Esophagus muscularis mucosa (tissue), 4 donors: ENCODE data around the gene MRPL58.

Experiments
- CTCF ChIP-seq, 3 experiments: fragments of 200-600 bp in 2 of 3; fragments of 450-650 bp in 1 of 3; sonication (generic) in 2 of 3; IDR thresholded peaks; one replicate each; pipeline ENCODE4 v1.5.1; 2017 to 2019; ENCODE audit warnings: antibody characterized with exemption in 3 of 3, mild to moderate bottlenecking in 2 of 3, moderate library complexity in 1 of 3
- EP300 ChIP-seq: sonication (generic); formaldehyde crosslinking; IDR thresholded peaks from one replicate; pipeline ENCODE4 v1.6.1; 2017; ENCODE audit warnings: antibody characterized with exemption
- POLR2A ChIP-seq: fragments of 450-650 bp; IDR thresholded peaks from one replicate; pipeline ENCODE4 v1.6.1; 2017; ENCODE audit warnings: antibody characterized with exemption, moderate library complexity, mild to moderate bottlenecking, low read depth
- POLR2AphosphoS5 ChIP-seq, 2 donors: sonication (generic); formaldehyde crosslinking; IDR thresholded peaks; one replicate each; pipeline ENCODE4 v1.6.1; 2017; ENCODE audit warnings: antibody characterized with exemption in 2 of 2

GRCh38 chr17:75030161-75030560, 17.7 kb downstream of the MRPL58 start:
- TF ChIP-seq CTCF (IDR thresholded peaks at IDR 0.05) (no peak), POLR2AphosphoS5 (IDR thresholded peaks at IDR 0.05) (no peak), POLR2A (no peak), EP300 (no peak)
